Suppressor macrophage treated with lipopolysaccharide for 4 hours (primary cell): ENCODE results near the gene HTRA1.

Experiments
- DNase-seq: peaks from one replicate; pipeline ENCODE4 v3.0.0-alpha.2; 2020

Gene HTRA1

DNA sequence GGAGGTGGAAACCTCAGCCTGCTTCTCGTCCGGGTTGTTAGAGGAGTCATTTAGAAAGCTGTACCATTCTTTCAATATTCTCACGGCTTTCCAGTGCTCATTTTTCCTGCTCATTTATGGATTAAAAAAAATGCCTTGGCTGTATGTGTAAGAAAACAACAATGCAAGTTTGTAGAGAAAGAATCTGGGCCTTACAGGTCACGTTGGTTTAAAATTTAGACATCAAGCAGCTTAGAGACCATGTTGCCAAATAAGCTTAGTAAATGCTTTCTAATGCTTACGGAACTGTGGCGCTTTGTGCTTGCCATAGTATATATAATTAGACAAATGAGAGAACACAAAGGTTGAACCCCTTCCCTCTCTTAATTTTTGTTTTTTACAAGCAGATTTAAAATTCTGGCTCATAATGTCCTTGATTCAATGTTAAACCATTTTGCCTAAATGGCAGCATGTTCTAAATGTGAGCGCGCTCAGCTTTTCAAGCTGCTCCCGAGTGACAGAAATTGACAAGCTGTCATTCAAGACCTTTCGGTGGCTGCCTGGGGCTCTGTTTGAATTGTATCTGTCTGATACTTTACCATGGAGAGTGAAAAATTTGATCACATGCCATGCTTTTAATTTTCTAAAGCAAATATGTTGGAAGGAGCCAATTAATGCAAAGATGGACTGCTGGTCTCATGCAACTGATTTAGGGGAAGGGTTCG, 5.8 kb upstream of the HTRA1 start:
- DNase-seq, result no peak

GRCh38 chr10:122457934-122458333, 3.4 kb upstream of the HTRA1 start:
- no peak for DNase-seq

DNA sequence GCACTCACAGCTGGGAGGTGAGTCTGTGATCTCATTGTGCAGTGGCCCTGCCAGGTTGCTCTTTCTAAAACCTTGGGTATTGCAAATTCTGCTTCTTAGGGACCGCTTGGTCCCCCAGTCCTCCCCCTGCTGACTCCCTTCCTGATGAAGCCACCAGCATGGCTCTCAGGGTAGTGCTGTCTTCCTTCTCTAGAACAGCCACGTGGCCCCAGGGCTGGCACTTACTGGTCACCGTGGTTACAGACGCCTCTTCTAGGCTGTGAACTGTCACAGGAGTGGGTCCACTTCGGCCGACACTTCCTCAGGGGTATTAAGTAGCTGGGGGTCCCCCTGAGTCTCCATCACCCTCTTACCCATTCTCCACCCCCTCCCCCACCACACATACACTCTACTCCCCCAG, 2.7 kb upstream of the HTRA1 start:
- no peak for DNase-seq

- DNase-seq, result no peak
Observed at GRCh38 chr10:122459561-122460273, 1.6 kb upstream of the HTRA1 start.

- DNase-seq, result no peak
Observed at GRCh38 chr10:122460891-122461293, 461 bp upstream of the HTRA1 start.

GRCh38 chr10:122461729-122462532, 578 bp downstream of the HTRA1 start:
- DNase-seq, result peak; percentile 9

GRCh38 chr10:122462533-122463465, 1.4 kb downstream of the HTRA1 start:
- DNase-seq, result peak; percentile 65

DNA sequence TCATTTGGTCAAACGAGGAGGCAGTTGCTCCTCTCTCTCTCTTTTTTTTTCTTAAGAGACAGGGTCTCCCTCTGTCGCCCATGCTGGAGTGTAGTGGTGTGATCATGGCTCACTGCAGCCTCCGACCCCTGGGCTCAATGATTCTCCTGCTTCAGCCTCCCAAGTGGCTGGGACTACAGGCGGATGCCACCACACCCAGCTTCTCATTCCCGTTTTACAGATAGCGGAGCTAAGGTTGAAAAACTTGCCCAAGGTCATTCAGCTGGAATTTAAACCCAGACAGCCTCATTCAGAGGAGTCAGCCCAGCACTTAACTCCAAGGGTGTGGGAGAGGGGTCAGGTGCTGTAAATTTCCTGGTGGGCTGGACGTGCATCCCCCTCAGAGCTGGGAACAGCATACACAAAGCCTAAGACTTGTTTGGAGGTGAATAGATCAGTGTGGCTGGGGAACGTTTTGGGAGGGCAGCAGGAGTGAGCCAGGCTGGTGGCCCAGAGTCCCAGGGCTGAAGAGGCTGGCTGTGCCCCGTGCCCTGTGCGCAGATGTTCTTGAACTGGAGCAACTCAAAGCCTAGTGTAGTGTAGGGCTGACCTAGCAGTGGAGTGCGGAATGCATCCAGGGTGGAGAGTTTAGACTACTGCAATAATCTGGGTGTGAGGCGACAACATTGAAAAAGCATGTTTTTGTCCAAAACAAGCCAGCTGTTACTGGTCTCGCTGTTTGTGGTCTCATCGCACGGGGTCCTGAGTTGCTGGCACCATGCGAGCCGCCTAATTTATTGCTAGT, 2.3 kb downstream of the HTRA1 start:
- DNase-seq, result no peak

GRCh38 chr10:122464250-122464510, 2.8 kb downstream of the HTRA1 start:
- no peak for DNase-seq

- no peak for DNase-seq
Observed at GRCh38 chr10:122464586-122464985, 3.2 kb downstream of the HTRA1 start.

- no peak for DNase-seq
Observed at GRCh38 chr10:122465401-122466040, 4.2 kb downstream of the HTRA1 start.

DNA sequence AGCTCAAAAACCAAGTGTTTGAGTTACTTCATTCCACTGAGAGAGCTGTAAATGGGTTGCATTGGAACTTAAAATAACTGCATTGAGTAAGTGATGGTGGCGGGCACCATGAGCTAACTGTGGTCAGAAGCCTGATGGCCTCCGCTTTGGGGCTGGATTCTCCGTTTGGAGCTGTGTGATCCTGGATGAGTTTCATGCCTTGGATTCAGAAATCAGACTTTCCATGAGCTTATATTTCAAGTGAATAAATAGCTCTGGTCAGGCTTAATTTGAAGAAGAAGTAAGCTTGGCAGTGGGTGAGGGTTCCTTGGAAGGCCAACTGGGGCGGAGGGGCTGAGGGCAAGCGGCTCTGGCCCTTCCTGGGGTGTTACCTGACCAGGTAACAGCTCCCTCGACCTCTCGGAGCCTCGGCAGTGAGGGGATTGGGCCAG, 5.6 kb downstream of the HTRA1 start:
- DNase-seq, result peak; percentile 69

- peak; percentile 52 for DNase-seq
Observed at GRCh38 chr10:122467701-122468100, 6.3 kb downstream of the HTRA1 start.

DNA sequence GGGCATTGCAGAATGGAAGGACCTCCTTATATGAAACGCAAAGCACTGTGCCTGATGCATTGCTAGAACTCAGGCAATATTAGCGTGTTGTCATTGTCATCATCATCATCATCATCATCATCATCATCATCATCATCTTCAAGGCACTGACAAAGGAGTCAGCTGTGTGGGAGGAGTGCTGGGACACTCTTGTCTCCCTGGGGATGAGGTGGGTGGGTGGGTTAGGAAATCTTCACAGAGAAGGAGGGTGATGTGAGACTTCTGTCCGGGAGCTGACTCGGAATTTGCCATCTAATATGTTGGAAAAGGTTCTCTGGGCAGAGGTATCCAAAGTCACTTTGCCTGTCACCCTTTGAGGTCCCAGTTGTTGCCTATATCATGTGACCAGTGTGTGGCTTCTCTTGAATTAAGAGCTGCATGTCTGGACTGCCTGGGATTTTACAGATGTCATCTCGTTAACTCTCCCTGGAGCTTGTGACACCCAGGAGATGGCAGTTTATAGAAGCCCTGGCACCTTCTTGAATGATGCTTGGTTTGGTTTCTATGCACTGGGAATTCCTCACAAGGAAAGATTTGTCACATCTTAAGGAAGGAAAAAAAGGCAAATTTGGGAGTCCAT, 7.1 kb downstream of the HTRA1 start:
- peak; percentile 54 for DNase-seq

DNA sequence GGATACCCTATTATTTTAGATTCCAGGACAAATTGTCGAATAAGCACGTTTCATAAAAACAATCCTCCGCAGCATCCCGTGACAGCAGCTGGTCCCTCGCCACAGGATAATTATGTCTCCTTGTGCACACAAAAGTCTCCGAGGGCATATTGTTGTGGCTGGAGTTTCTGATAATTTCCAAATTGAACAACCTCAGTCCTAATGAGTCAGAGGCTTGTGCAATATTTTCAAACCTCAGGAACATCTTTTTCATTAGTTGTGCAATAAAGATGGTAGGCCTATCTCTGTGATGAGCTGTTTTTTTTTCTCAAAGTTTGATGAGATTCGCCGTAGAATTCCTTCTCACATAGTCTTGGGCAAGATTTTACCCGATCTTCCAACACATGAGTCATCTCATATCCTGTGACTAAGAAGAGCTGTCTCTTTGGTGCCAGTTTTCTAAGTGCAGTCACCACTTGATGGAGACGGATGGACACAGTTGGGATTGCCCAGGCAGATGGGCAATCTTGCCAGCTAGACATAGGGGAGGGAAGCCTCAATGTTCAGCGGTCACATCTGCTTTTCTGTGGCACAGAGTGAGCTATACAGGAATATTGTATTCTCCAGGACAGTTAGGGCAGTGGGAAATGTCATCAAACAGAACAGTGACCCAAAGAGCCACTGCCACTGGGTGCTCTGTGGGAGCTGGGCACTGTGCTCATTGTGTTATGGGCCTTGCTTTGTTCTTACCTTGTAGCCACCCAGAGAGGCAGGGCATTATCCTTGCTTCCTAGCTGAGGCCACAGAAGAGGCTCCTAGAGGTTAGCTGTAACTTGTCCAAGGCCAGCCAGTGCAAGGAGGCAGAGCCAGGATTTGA, 7.8 kb downstream of the HTRA1 start:
- DNase-seq, result peak; percentile 96

- no peak for DNase-seq
Observed at GRCh38 chr10:122469848-122470247, 8.5 kb downstream of the HTRA1 start.

DNA sequence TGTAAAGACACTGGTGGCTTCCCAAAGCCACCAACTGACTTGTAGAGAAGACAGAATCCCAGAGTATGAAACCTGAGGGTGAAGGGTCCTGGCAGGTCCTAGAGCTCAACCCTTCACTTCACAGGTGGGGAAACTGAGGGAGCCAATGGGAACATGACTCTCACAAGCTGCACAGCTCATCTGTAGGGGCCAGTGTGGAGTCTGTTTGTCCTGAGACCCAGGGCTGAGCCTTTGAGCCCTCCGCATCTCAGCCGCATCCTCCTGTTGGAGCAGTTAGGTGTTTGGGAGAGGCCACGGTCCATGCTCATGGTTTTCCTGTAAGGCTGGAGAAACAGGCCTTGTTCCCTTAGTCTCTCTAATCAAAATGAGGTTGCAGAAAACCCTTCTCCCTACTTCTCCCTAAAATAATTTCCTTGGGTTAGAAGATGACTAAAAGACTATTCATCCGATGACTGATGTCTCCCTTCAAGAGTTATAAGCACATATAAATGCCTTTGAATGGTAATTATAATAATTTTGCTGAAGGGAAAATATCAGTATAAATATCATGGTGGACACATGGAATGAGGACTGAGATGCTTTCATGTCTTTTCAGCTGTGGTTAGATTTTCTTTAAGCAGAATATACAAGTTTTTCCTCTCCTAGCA, 10.3 kb downstream of the HTRA1 start:
- DNase-seq, result no peak

GRCh38 chr10:122473116-122473515, 11.8 kb downstream of the HTRA1 start:
- no peak for DNase-seq

DNA sequence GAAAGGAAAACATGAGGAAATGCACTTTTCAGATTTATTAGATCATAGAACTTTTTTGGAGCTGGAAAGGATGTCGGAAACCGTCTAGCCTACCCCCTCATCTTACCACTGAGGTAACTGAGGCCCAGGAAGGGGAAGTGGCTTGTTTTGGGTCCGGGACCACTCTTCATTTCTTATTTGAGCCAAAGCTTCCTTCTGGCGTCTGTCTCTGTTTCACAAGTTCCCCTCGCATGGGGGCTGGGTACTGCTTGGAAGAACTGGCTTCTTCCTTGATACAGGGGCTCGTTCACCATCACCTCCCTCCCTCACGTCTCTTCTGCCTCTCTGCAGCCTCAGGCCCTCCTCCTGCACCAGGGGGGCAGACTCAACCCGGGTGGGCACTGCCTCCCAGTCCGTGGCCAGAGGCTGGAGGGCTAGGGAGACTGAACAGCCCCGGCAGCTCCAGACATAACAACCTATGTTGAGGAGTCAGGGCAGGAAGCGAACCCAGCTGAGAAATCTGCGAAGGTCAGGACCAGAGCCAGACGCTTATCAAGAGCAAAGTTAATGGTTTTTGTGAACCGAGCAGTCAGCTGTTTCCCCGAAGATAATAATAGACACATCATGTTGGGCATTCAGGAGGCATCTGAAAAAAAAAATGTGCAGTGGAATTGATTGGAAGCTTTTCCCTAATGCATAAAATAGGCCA, 12.9 kb downstream of the HTRA1 start:
- DNase-seq, result no peak
